ENCODE measurements around the gene UBXN4.

Gene UBXN4

DNA sequence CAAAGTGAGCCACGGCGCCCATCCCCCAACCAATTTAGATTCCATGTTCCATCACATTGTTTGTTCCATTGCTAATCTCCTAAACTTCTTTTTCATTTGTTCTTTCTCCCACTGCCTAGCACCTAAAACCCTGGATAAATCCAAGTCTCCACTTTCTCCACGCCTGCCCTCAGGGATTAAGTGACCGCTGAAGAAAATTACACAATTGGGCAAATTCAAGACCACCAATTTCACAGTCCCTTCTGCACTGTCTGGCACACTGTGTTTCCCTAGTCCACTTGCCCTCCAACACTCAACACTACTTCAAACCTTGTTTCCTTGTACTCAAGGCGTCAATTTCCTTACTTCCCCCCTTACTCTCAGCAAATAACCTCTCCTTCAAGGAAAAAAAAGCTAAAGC lies 5.1 kb upstream of the UBXN4 start:
- no peaks in the 10 kb centered on the region for H3K36me3 ChIP-seq (ENCODE audit: control insufficient read depth, insufficient read depth, low read length)
- no peak overlapping the region for H3K4me3 ChIP-seq (ENCODE audit: low read depth, low read length)
- no peak overlapping the region for H3K9ac ChIP-seq (ENCODE audit: low read depth, low read length)
- no peaks in the 10 kb centered on the region for H3K9me3 ChIP-seq (ENCODE audit: control insufficient read depth, insufficient read depth, low read length)
- H3K27me3 ChIP-seq (ENCODE audit: control insufficient read depth, insufficient read depth, low read length) = no peaks in the 10 kb centered on the region
- no peaks in the 10 kb centered on the region for H3K4me1 ChIP-seq (ENCODE audit: control insufficient read depth, insufficient read depth, low read length)

DNA sequence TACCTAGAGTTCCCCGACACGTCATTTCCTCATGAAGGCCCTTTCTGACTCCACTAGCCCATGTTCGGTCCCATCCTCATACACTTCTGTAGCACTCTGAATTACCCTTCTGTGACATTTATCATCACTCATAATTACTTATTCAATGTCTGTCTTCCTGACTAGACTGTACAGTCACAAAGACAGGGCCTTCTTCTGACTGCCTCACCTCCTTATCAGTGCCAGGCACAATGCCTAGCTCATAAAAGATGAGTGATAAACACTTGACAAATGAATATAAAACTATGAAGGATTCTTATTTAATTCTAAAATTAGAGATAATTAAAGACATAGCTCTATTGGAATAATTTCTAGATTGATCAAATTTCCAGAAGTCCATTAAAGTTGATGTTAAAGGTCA lies 1.4 kb upstream of the UBXN4 start:
- Histone ChIP-seq H3K9me3 (ENCODE audit: control insufficient read depth, insufficient read depth, low read length) (no peaks in the 10 kb centered on the region), H3K36me3 (ENCODE audit: control insufficient read depth, insufficient read depth, low read length) (no peaks in the 10 kb centered on the region), H3K4me1 (ENCODE audit: control insufficient read depth, insufficient read depth, low read length) (no peaks in the 10 kb centered on the region), H3K4me3 (ENCODE audit: low read depth, low read length) (no peak overlapping the region), H3K27me3 (ENCODE audit: control insufficient read depth, insufficient read depth, low read length) (no peaks in the 10 kb centered on the region), H3K9ac (ENCODE audit: low read depth, low read length) (no peak overlapping the region)

DNA sequence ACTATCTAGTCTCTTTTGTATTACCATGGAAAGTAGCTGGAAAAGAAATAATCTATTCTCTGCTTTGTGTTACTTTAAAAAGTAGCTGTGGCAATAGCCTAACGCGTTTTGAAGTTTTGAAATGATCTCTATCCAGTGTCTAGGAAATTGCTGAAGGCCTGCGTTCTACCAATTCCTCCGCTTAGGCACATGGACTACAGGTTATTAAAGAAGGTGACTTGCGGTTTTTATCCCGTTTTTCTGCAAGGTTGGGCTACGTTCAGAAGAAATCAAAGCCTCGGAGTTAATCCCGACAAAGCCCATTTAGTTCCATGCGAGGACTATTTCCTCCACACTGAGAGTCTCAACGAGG lies 636 bp upstream of the UBXN4 start:
- Histone ChIP-seq H3K9me3 (ENCODE audit: control insufficient read depth, insufficient read depth, low read length) (no peaks in the 10 kb centered on the region), H3K4me3 (ENCODE audit: low read depth, low read length) (no peak overlapping the region), H3K4me1 (ENCODE audit: control insufficient read depth, insufficient read depth, low read length) (no peaks in the 10 kb centered on the region), H3K9ac (ENCODE audit: low read depth, low read length) (no peak overlapping the region), H3K36me3 (ENCODE audit: control insufficient read depth, insufficient read depth, low read length) (no peaks in the 10 kb centered on the region), H3K27me3 (ENCODE audit: control insufficient read depth, insufficient read depth, low read length) (no peaks in the 10 kb centered on the region)

DNA sequence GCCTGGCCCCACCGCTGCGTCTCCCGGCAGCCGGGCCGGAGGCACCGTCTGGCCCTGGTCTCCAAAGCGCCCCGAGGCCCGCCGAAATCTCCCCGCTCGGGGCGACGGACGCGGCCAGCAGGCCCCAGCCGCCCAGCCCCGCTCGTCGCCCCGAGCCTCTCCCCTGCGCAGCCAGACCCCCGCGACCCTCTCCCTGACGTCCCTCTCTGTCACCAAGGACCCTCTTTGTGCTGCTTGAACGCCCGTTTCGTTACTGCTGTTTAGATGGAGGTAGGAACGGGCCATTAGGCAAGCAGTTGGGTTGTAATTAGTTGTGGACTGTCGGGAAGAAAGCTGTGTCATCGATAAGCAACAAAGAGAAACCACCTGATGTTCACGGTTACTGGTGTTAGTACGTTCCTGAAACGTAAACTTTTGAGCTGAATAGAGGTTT lies 686 bp downstream of the UBXN4 start:
- peaks cover 1% of the 10 kb centered on the region for H3K36me3 ChIP-seq (ENCODE audit: control insufficient read depth, insufficient read depth, low read length)
- H3K9me3 ChIP-seq (ENCODE audit: control insufficient read depth, insufficient read depth, low read length) = no peaks in the 10 kb centered on the region
- H3K27me3 ChIP-seq (ENCODE audit: control insufficient read depth, insufficient read depth, low read length) = no peaks in the 10 kb centered on the region
- H3K4me1 ChIP-seq (ENCODE audit: control insufficient read depth, insufficient read depth, low read length) = no peaks in the 10 kb centered on the region
- peak overlapping the region; percentile 96 for H3K9ac ChIP-seq (ENCODE audit: low read depth, low read length)
- peak overlapping the region; percentile 83 for H3K4me3 ChIP-seq (ENCODE audit: low read depth, low read length)

DNA sequence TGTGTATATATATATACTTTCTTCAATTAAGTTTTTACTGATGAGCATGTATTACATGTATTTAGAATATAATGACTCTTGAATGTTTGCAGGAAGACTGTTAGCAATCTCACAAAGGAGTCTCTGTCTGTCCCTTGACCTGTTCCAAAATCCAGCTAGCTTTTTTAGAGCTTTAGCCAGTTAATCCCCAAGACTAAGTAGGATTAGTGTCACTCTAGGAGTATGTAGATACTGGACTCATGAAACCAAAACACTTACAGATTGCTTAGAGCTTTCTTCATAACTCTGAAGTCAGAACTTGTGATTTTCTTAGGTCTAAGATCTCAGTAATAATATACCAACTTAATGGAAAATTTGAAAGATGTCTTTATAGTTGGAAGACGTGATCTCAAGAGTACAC lies 2.2 kb downstream of the UBXN4 start:
- Histone ChIP-seq H3K27me3 (ENCODE audit: control insufficient read depth, insufficient read depth, low read length) (no peaks in the 10 kb centered on the region), H3K9me3 (ENCODE audit: control insufficient read depth, insufficient read depth, low read length) (no peaks in the 10 kb centered on the region), H3K4me1 (ENCODE audit: control insufficient read depth, insufficient read depth, low read length) (no peaks in the 10 kb centered on the region), H3K4me3 (ENCODE audit: low read depth, low read length) (no peak overlapping the region), H3K36me3 (ENCODE audit: control insufficient read depth, insufficient read depth, low read length) (peaks cover 2% of the 10 kb centered on the region), H3K9ac (ENCODE audit: low read depth, low read length) (no peak overlapping the region)

DNA sequence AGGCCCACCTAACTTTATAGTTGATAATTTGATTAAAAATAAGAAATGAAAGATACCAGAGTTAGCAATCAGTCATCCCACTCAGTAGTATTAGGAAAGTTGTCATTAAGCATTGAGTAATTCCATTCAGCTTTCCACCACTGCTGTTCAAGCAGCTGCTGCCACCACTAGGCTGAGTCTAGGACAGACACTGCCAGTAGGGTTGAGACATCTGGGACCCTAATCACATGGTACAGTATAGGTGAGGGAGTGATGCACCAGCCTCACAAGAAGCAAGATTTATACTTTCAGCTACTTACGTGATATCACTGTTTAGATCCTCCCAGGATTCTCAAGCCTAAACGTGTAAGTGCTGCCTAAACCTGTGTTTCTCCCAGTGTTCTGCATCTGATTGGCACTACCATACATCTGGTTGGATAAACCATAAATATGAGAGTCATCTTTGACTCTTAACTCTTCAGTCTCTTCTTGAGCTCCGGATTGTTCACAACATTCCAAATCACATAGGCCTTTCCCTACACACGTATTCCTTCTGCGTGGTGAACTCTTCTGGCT lies 3.2 kb downstream of the UBXN4 start:
- Histone ChIP-seq H3K36me3 (ENCODE audit: control insufficient read depth, insufficient read depth, low read length) (peaks cover 2% of the 10 kb centered on the region), H3K4me1 (ENCODE audit: control insufficient read depth, insufficient read depth, low read length) (no peaks in the 10 kb centered on the region), H3K9ac (ENCODE audit: low read depth, low read length) (no peak overlapping the region), H3K27me3 (ENCODE audit: control insufficient read depth, insufficient read depth, low read length) (no peaks in the 10 kb centered on the region), H3K4me3 (ENCODE audit: low read depth, low read length) (no peak overlapping the region), H3K9me3 (ENCODE audit: control insufficient read depth, insufficient read depth, low read length) (no peaks in the 10 kb centered on the region)

DNA sequence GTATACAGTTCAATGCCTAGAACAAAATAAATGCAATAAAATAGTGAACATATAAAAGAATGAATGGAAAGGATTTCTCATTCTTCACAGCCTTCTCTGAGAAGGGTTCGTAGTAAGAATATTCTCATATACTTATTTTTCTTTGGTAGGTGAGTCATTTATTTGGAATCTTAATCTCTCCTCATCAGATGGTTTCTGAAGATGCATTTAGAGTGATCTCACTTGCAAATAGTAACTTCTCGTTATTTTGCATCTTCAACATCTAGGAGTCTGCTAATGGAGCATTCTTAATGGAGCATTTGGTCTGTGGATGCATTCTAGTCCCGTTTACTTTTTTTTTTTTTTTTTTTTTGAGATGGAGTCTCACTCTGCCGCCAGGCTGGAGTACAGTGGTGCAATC lies 3.9 kb downstream of the UBXN4 start:
- no peaks in the 10 kb centered on the region for H3K9me3 ChIP-seq (ENCODE audit: control insufficient read depth, insufficient read depth, low read length)
- no peak overlapping the region for H3K9ac ChIP-seq (ENCODE audit: low read depth, low read length)
- no peak overlapping the region for H3K4me3 ChIP-seq (ENCODE audit: low read depth, low read length)
- H3K27me3 ChIP-seq (ENCODE audit: control insufficient read depth, insufficient read depth, low read length) = no peaks in the 10 kb centered on the region
- peaks cover 2% of the 10 kb centered on the region for H3K36me3 ChIP-seq (ENCODE audit: control insufficient read depth, insufficient read depth, low read length)
- H3K4me1 ChIP-seq (ENCODE audit: control insufficient read depth, insufficient read depth, low read length) = no peaks in the 10 kb centered on the region

DNA sequence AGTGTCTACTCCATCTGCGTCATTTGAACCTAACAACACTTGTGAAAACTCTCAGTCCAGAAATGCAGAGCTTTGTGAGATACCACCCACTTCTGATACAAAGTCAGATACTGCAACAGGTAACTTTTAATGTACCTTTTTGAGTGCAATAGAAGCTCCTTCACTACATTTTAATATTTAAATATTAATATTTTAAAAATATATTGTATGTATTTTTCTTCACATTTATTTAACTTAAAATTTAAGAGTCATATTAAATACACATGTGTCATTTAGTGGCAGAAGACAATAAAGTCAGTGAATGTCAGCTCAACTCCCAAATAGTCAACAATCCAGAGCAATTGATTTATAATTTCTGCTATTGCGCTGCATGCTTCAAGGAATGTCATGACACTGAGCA lies 13.9 kb downstream of the UBXN4 start:
- H3K4me1 ChIP-seq (ENCODE audit: control insufficient read depth, insufficient read depth, low read length) = no peaks in the 10 kb centered on the region
- H3K36me3 ChIP-seq (ENCODE audit: control insufficient read depth, insufficient read depth, low read length) = peaks cover 24% of the 10 kb centered on the region
- no peak overlapping the region for H3K9ac ChIP-seq (ENCODE audit: low read depth, low read length)
- no peak overlapping the region for H3K4me3 ChIP-seq (ENCODE audit: low read depth, low read length)
- H3K27me3 ChIP-seq (ENCODE audit: control insufficient read depth, insufficient read depth, low read length) = no peaks in the 10 kb centered on the region
- no peaks in the 10 kb centered on the region for H3K9me3 ChIP-seq (ENCODE audit: control insufficient read depth, insufficient read depth, low read length)

DNA sequence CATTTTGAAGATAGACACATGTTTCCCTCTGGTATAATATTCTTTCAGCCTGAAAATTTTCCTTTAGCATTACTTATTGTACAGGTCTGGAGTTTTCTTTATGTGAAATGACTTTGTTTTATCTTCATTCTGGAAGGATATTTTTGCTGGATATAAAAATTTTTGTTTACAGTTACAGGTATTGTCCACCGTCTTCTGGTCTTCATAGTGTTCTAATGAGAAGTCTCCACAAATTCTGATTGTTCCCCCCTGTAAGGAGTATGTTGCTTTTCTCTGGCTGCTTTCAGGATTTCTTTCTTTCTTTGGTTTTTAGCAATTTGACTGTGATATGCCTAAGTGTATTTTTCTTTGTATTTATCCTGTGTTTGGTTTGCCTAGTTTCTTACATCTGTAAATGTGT lies 15.0 kb downstream of the UBXN4 start:
- H3K36me3 ChIP-seq (ENCODE audit: control insufficient read depth, insufficient read depth, low read length) = peaks cover 29% of the 10 kb centered on the region

DNA sequence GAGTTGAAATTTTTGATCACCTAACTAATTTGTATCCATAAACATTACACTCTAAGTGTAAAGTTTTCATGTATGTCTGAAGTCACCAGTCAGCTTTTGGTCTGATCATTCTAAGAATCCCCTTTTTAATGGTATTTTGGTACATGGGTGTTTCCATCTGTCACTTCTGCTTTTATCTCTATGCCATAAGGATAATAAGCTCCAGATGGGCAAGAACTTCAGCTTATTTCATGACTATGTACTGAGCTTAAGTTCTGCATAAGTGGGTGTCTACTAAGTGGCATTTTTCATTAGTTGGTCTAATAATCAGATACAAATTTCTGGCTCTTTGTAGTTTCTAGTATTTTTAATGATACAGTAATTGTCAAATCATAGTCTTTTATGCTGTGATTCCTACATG lies 20.4 kb downstream of the UBXN4 start:
- H3K9ac ChIP-seq (ENCODE audit: low read depth, low read length) = no peak overlapping the region
- no peaks in the 10 kb centered on the region for H3K9me3 ChIP-seq (ENCODE audit: control insufficient read depth, insufficient read depth, low read length)
- H3K27me3 ChIP-seq (ENCODE audit: control insufficient read depth, insufficient read depth, low read length) = no peaks in the 10 kb centered on the region
- peaks cover 26% of the 10 kb centered on the region for H3K36me3 ChIP-seq (ENCODE audit: control insufficient read depth, insufficient read depth, low read length)
- no peaks in the 10 kb centered on the region for H3K4me1 ChIP-seq (ENCODE audit: control insufficient read depth, insufficient read depth, low read length)
- H3K4me3 ChIP-seq (ENCODE audit: low read depth, low read length) = no peak overlapping the region

More for the DNA sequence above, 15.0 kb downstream of the UBXN4 start:
- no peaks in the 10 kb centered on the region for H3K27me3 ChIP-seq (ENCODE audit: control insufficient read depth, insufficient read depth, low read length)
- H3K9me3 ChIP-seq (ENCODE audit: control insufficient read depth, insufficient read depth, low read length) = no peaks in the 10 kb centered on the region
- no peaks in the 10 kb centered on the region for H3K4me1 ChIP-seq (ENCODE audit: control insufficient read depth, insufficient read depth, low read length)
- no peak overlapping the region for H3K9ac ChIP-seq (ENCODE audit: low read depth, low read length)
- H3K4me3 ChIP-seq (ENCODE audit: low read depth, low read length) = no peak overlapping the region

DNA sequence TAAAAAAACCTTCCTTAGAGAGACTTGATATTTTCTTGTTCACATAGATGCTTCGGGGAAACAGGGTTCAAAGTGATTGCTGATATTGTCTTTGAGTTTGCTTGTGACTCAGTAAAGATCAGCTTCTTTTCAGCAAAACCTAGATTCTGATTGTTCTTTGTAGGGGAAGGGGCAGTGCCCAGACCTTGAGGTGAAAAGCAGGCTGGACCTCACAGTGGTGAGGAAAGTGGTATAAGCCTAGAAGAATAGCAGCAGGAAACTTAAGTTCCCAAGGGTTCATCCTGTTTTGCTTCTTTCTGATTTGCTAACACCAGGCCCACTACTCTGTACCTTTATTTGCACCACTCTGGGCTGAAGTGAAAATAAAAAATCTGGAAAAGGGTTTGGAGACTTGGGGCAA lies 20.9 kb downstream of the UBXN4 start:
- Histone ChIP-seq H3K27me3 (ENCODE audit: control insufficient read depth, insufficient read depth, low read length) (no peaks in the 10 kb centered on the region), H3K4me3 (ENCODE audit: low read depth, low read length) (no peak overlapping the region), H3K4me1 (ENCODE audit: control insufficient read depth, insufficient read depth, low read length) (no peaks in the 10 kb centered on the region), H3K36me3 (ENCODE audit: control insufficient read depth, insufficient read depth, low read length) (peaks cover 26% of the 10 kb centered on the region), H3K9me3 (ENCODE audit: control insufficient read depth, insufficient read depth, low read length) (no peaks in the 10 kb centered on the region), H3K9ac (ENCODE audit: low read depth, low read length) (no peak overlapping the region)

DNA sequence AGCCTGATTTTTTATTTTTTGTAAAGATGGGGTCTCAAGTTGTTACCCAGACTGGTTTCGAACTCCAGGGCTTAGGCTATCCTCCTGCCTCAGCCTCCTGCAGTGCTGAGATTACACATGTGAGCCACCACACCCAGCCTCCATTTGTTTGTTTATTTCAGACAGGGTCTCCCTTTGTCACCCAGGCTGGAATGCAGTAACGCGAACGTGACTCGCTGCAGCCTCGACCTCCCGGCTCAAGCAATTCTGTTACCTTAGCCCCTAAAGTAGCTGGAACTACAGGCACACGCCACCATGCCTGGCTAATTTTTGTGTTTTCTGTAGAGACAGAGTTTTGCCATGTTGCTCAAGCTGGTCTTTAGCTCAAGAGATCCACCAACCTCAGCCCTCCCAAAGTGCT lies 27.2 kb downstream of the UBXN4 start:
- no peaks in the 10 kb centered on the region for H3K27me3 ChIP-seq (ENCODE audit: control insufficient read depth, insufficient read depth, low read length)
- H3K36me3 ChIP-seq (ENCODE audit: control insufficient read depth, insufficient read depth, low read length) = peaks cover 23% of the 10 kb centered on the region
- H3K4me3 ChIP-seq (ENCODE audit: low read depth, low read length) = no peak overlapping the region
- H3K9ac ChIP-seq (ENCODE audit: low read depth, low read length) = no peak overlapping the region
- no peaks in the 10 kb centered on the region for H3K4me1 ChIP-seq (ENCODE audit: control insufficient read depth, insufficient read depth, low read length)
- no peaks in the 10 kb centered on the region for H3K9me3 ChIP-seq (ENCODE audit: control insufficient read depth, insufficient read depth, low read length)

DNA sequence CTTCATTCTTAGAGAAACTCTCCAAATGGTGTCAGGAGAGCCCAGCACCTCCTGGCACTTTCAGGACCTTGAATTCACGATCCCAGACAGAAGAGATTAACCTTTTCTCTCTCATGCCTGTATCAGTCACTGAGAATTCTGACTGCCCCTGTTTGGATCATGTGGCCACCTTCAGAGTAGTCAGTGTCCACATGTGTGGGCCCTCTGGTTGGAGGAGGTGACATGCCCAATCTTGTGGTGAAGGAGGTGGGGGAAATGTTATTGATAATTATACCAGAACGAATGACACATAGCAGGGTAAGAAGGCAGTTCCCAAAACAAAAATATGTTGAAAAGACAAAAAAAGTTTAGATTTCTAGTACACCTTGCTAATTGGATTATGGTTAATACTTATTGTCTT lies 31.7 kb downstream of the UBXN4 start:
- peaks cover 17% of the 10 kb centered on the region for H3K36me3 ChIP-seq (ENCODE audit: control insufficient read depth, insufficient read depth, low read length)
- H3K4me3 ChIP-seq (ENCODE audit: low read depth, low read length) = no peak overlapping the region
- H3K27me3 ChIP-seq (ENCODE audit: control insufficient read depth, insufficient read depth, low read length) = no peaks in the 10 kb centered on the region
- H3K9ac ChIP-seq (ENCODE audit: low read depth, low read length) = no peak overlapping the region
- H3K9me3 ChIP-seq (ENCODE audit: control insufficient read depth, insufficient read depth, low read length) = no peaks in the 10 kb centered on the region
- H3K4me1 ChIP-seq (ENCODE audit: control insufficient read depth, insufficient read depth, low read length) = no peaks in the 10 kb centered on the region
